Activated CD4-positive, alpha-beta memory T cell treated with anti-CD3 and anti-CD28 coated beads, Interleukin-2, amount 10 ng/mL, durations not matched to agents 7 days and 5 days (primary cell): ENCODE results near the gene MYH14. TPM values are rescaled to one million over a fixed set of nuclear protein-coding genes. Genes with fewer than 3 reads are reported as not detected.
A peak's percentile ranks its signal among the peaks of the same experiment; 100 is the strongest.

ENCODE experiments used
- CTCF ChIA-PET: fragments of 350-600 bp; sonication (Branson Sonifier 250); formaldehyde crosslinking; loops from one replicate; lab custom pipeline; 2021; ENCODE audit warnings: antibody characterized with exemption, inconsistent platforms; lab: Charles Lee
- POLR2A ChIA-PET: fragments of 350-600 bp; sonication (Branson Sonifier 250); formaldehyde crosslinking; loops from one replicate; lab custom pipeline; 2021; ENCODE audit warnings: antibody characterized with exemption; lab: Charles Lee
- DNase-seq: peaks from one replicate; pipeline ENCODE4 v3.0.0-alpha.2; 2020
- H3K27ac Mint-ChIP-seq: one replicate; pipeline ENCODE4 v1.8.0; 2021; ENCODE audit warnings: mild to moderate bottlenecking, mixed read lengths
- H3K27me3 Mint-ChIP-seq: one replicate; pipeline ENCODE4 v1.8.0; 2021; ENCODE audit warnings: mixed read lengths
- H3K36me3 Mint-ChIP-seq: one replicate; pipeline ENCODE4 v1.8.0; 2021; ENCODE audit warnings: low read depth, mixed read lengths
- H3K4me1 Mint-ChIP-seq: one replicate; pipeline ENCODE4 v1.8.0; 2021; ENCODE audit warnings: mixed read lengths
- H3K4me3 Mint-ChIP-seq: one replicate; pipeline ENCODE4 v1.8.0; 2021; ENCODE audit warnings: mild to moderate bottlenecking, mixed read lengths
- H3K9me3 Mint-ChIP-seq: one replicate; pipeline ENCODE4 v1.8.0; 2021; ENCODE audit warnings: mixed read lengths
- total RNA-seq, 2 experiments: library from RNA; stranded (reverse); gene quantifications; one replicate each; pipeline ENCODE4 v1.2.3, GENCODE V29; 2021

Gene MYH14
- total RNA-seq, 2 experiments from 2014 or later = not detected

- POLR2A ChIA-PET = no interaction called here
- DNase-seq = no peak
- Mint-ChIP-seq H3K27ac (no peak overlapping the region), H3K36me3 (no peaks in the 10 kb centered on the region), H3K9me3 (no peaks in the 10 kb centered on the region), H3K4me1 (no peaks in the 10 kb centered on the region), H3K27me3 (no peaks in the 10 kb centered on the region), H3K4me3 (no peak overlapping the region)
- CTCF ChIA-PET = interaction anchor here (1.2 kb wide), 1 partner anchor 11 kb away, joined by 4 read pairs; no protein-coding TSS in a partner anchor
Observed at GRCh38 chr19:50263176-50263575, 59.8 kb downstream of the MYH14 start.

GRCh38 chr19:50264483-50265186, 61.2 kb downstream of the MYH14 start:
- Mint-ChIP-seq H3K4me3 (no peak overlapping the region), H3K4me1 (no peaks in the 10 kb centered on the region), H3K27me3 (no peaks in the 10 kb centered on the region), H3K36me3 (no peaks in the 10 kb centered on the region), H3K9me3 (no peaks in the 10 kb centered on the region), H3K27ac (no peak overlapping the region)
- ChIA-PET POLR2A (no interaction called here), CTCF (interaction anchor here (0.6 to 1.2 kb wide), 2 partner anchors 12 to 331 kb away, joined by 3 to 4 read pairs; no protein-coding TSS in a partner anchor)
- DNase-seq = no peak

GRCh38 chr19:50266041-50266440, 62.6 kb downstream of the MYH14 start:
- no peaks in the 10 kb centered on the region for H3K4me1 Mint-ChIP-seq
- no peaks in the 10 kb centered on the region for H3K27me3 Mint-ChIP-seq
- H3K36me3 Mint-ChIP-seq = no peaks in the 10 kb centered on the region
- no peak for DNase-seq
- no peak overlapping the region for H3K4me3 Mint-ChIP-seq
- POLR2A ChIA-PET = no interaction called here
- CTCF ChIA-PET = interaction anchor here (1.1 kb wide), 1 partner anchor 12 kb away, joined by 3 read pairs; no protein-coding TSS in a partner anchor
- no peak overlapping the region for H3K27ac Mint-ChIP-seq
- no peaks in the 10 kb centered on the region for H3K9me3 Mint-ChIP-seq

GRCh38 chr19:50266896-50267295, 63.5 kb downstream of the MYH14 start:
- ChIA-PET CTCF (interaction anchor here (1.1 kb wide), 1 partner anchor 13 kb away, joined by 3 read pairs; no protein-coding TSS in a partner anchor), POLR2A (no interaction called here)
- Mint-ChIP-seq H3K36me3 (no peaks in the 10 kb centered on the region), H3K27me3 (no peaks in the 10 kb centered on the region), H3K27ac (no peak overlapping the region), H3K4me3 (no peak overlapping the region), H3K4me1 (no peaks in the 10 kb centered on the region), H3K9me3 (no peaks in the 10 kb centered on the region)
- peak; percentile 18 for DNase-seq

GRCh38 chr19:50268041-50268440, 64.6 kb downstream of the MYH14 start:
- Mint-ChIP-seq H3K36me3 (no peaks in the 10 kb centered on the region), H3K27ac (no peak overlapping the region), H3K4me1 (no peaks in the 10 kb centered on the region), H3K9me3 (no peaks in the 10 kb centered on the region), H3K27me3 (no peaks in the 10 kb centered on the region), H3K4me3 (no peak overlapping the region)
- ChIA-PET POLR2A (interaction anchor here (1.0 kb wide), 1 partner anchor 14 kb away, joined by 3 read pairs; no protein-coding TSS in a partner anchor), CTCF (interaction anchor here (0.5 kb wide), 1 partner anchor 10 kb away, joined by 5 read pairs; no protein-coding TSS in a partner anchor)
- DNase-seq = no peak

GRCh38 chr19:50268501-50268900, 65.1 kb downstream of the MYH14 start:
- no peak overlapping the region for H3K4me3 Mint-ChIP-seq
- no peaks in the 10 kb centered on the region for H3K9me3 Mint-ChIP-seq
- H3K27me3 Mint-ChIP-seq = no peaks in the 10 kb centered on the region
- ChIA-PET CTCF (interaction anchor here (0.5 kb wide), 1 partner anchor 10 kb away, joined by 5 read pairs; no protein-coding TSS in a partner anchor), POLR2A (interaction anchor here (1.0 kb wide), 1 partner anchor 14 kb away, joined by 3 read pairs; no protein-coding TSS in a partner anchor)
- H3K27ac Mint-ChIP-seq = no peak overlapping the region
- no peak for DNase-seq
- no peaks in the 10 kb centered on the region for H3K4me1 Mint-ChIP-seq
- H3K36me3 Mint-ChIP-seq = no peaks in the 10 kb centered on the region

- ChIA-PET POLR2A (no interaction called here), CTCF (no interaction called here)
- H3K4me3 Mint-ChIP-seq = no peak overlapping the region
- DNase-seq = no peak
- no peak overlapping the region for H3K27ac Mint-ChIP-seq
- H3K9me3 Mint-ChIP-seq = no peaks in the 10 kb centered on the region
- no peaks in the 10 kb centered on the region for H3K36me3 Mint-ChIP-seq
- no peaks in the 10 kb centered on the region for H3K4me1 Mint-ChIP-seq
- H3K27me3 Mint-ChIP-seq = no peaks in the 10 kb centered on the region
Observed at GRCh38 chr19:50269653-50270052, 66.2 kb downstream of the MYH14 start.

- no peak overlapping the region for H3K27ac Mint-ChIP-seq
Observed at GRCh38 chr19:50272263-50272897, 69.0 kb downstream of the MYH14 start.

GRCh38 chr19:50273821-50274220, 70.4 kb downstream of the MYH14 start:
- no peak for DNase-seq
- CTCF ChIA-PET = interaction anchor here (1.2 to 1.4 kb wide), 2 partner anchors 8 to 15 kb away, joined by 4 read pairs; no protein-coding TSS in a partner anchor
- H3K27ac Mint-ChIP-seq = no peak overlapping the region
- H3K4me1 Mint-ChIP-seq = no peaks in the 10 kb centered on the region
- H3K36me3 Mint-ChIP-seq = no peaks in the 10 kb centered on the region
- no peak overlapping the region for H3K4me3 Mint-ChIP-seq
- H3K9me3 Mint-ChIP-seq = no peaks in the 10 kb centered on the region
- POLR2A ChIA-PET = no interaction called here
- no peaks in the 10 kb centered on the region for H3K27me3 Mint-ChIP-seq

More at GRCh38 chr19:50272263-50272897, 69.0 kb downstream of the MYH14 start:
- DNase-seq = no peak
- ChIA-PET CTCF (interaction anchor here (1.2 to 1.4 kb wide), 2 partner anchors 10 to 13 kb away, joined by 4 read pairs; no protein-coding TSS in a partner anchor), POLR2A (no interaction called here)
- no peaks in the 10 kb centered on the region for H3K27me3 Mint-ChIP-seq
- H3K9me3 Mint-ChIP-seq = no peaks in the 10 kb centered on the region
- H3K36me3 Mint-ChIP-seq = no peaks in the 10 kb centered on the region
- no peaks in the 10 kb centered on the region for H3K4me1 Mint-ChIP-seq
- no peak overlapping the region for H3K4me3 Mint-ChIP-seq

GRCh38 chr19:50275577-50276368, 72.4 kb downstream of the MYH14 start:
- H3K27ac Mint-ChIP-seq = no peak overlapping the region
- no peaks in the 10 kb centered on the region for H3K4me1 Mint-ChIP-seq
- ChIA-PET POLR2A (no interaction called here), CTCF (no interaction called here)
- H3K36me3 Mint-ChIP-seq = no peaks in the 10 kb centered on the region
- no peak overlapping the region for H3K4me3 Mint-ChIP-seq
- no peaks in the 10 kb centered on the region for H3K9me3 Mint-ChIP-seq
- no peak for DNase-seq
- H3K27me3 Mint-ChIP-seq = no peaks in the 10 kb centered on the region

GRCh38 chr19:50276370-50277063, 73.1 kb downstream of the MYH14 start:
- Mint-ChIP-seq H3K27me3 (no peaks in the 10 kb centered on the region), H3K36me3 (no peaks in the 10 kb centered on the region), H3K27ac (no peak overlapping the region), H3K4me3 (no peak overlapping the region), H3K4me1 (no peaks in the 10 kb centered on the region), H3K9me3 (no peaks in the 10 kb centered on the region)
- DNase-seq = no peak
- ChIA-PET CTCF (no interaction called here), POLR2A (no interaction called here)

GRCh38 chr19:50277966-50278580, 74.7 kb downstream of the MYH14 start:
- ChIA-PET CTCF (no interaction called here), POLR2A (no interaction called here)
- H3K36me3 Mint-ChIP-seq = no peaks in the 10 kb centered on the region
- H3K27ac Mint-ChIP-seq = no peak overlapping the region
- no peaks in the 10 kb centered on the region for H3K9me3 Mint-ChIP-seq
- H3K4me1 Mint-ChIP-seq = no peaks in the 10 kb centered on the region
- DNase-seq = no peak
- no peak overlapping the region for H3K4me3 Mint-ChIP-seq
- no peaks in the 10 kb centered on the region for H3K27me3 Mint-ChIP-seq
